GM19468 (cell line): Measurements from ENCODE around the gene MBD3L2B.
"Not testable (repeated sequence)": the region's sequence is repeated elsewhere in the genome, so short reads cannot be mapped to it uniquely, and the experiment has no call there.

Source experiments
- ATAC-seq: cut with Tn5 transposase; IDR thresholded peaks from one replicate; pipeline ENCODE4 v1.9.1; 2021; ENCODE audit warnings: mild to moderate bottlenecking, moderate library complexity, moderate number of reproducible peaks; ENCODE audit not compliant: unreplicated experiment; ENCODE audit errors: extremely low read depth

MBD3L2B gene

GRCh38 chr19:7021331-7021730 lies at the start of gene MBD3L2B:
TSS of gene MBD3L2B (minus strand) at chr19:7021431. CDS start at chr19:7021397, 34 bp downstream.
- ATAC-seq = not testable (repeated sequence)

- ATAC-seq = no peak
Observed at GRCh38 chr19:7069904-7070226, 48.6 kb upstream of the MBD3L2B start.

- peak; percentile 65 for ATAC-seq
Observed at GRCh38 chr19:7069042-7069903, 48.0 kb upstream of the MBD3L2B start, which contains the start of gene ZNF557. TSS of gene ZNF557 (plus strand) at chr19:7069703. CDS start at chr19:7075075, 5,372 bp downstream.

- ATAC-seq = no peak
Observed at GRCh38 chr19:7068599-7068998, 47.4 kb upstream of the MBD3L2B start.

GRCh38 chr19:7067716-7068115 lies 46.5 kb upstream of the MBD3L2B start:
- no peak for ATAC-seq

- ATAC-seq = not testable (repeated sequence)
Observed at GRCh38 chr19:7067122-7067521, 45.9 kb upstream of the MBD3L2B start.

GRCh38 chr19:7063764-7064418 lies 42.7 kb upstream of the MBD3L2B start:
- no peak for ATAC-seq

- ATAC-seq = no peak
Observed at GRCh38 chr19:7063339-7063738, 42.1 kb upstream of the MBD3L2B start.

- ATAC-seq = not testable (repeated sequence)
Observed at GRCh38 chr19:7059977-7060376, 38.7 kb upstream of the MBD3L2B start.

GRCh38 chr19:7058576-7058975 lies 37.3 kb upstream of the MBD3L2B start, which contains the start of gene MBD3L3:
TSS of gene MBD3L3 (minus strand) at chr19:7058676. CDS start at chr19:7058605, 71 bp downstream.
- ATAC-seq = not testable (repeated sequence)

- ATAC-seq = not testable (repeated sequence)
Observed at GRCh38 chr19:7056371-7056770, 35.1 kb upstream of the MBD3L2B start.

GRCh38 chr19:7055679-7056078 lies 34.4 kb upstream of the MBD3L2B start:
- not testable (repeated sequence) for ATAC-seq

- not testable (repeated sequence) for ATAC-seq
Observed at GRCh38 chr19:7054635-7055368, 33.6 kb upstream of the MBD3L2B start.

- not testable (repeated sequence) for ATAC-seq
Observed at GRCh38 chr19:7052896-7053295, 31.7 kb upstream of the MBD3L2B start.

- not testable (repeated sequence) for ATAC-seq
Observed at GRCh38 chr19:7051421-7051820, 30.2 kb upstream of the MBD3L2B start.

GRCh38 chr19:7049021-7049420 lies 27.8 kb upstream of the MBD3L2B start, which contains the start of gene MBD3L2:
TSS of gene MBD3L2 (plus strand) at chr19:7049321. CDS start at chr19:7049374, 53 bp downstream.
- ATAC-seq = not testable (repeated sequence)

- ATAC-seq = not testable (repeated sequence)
Observed at GRCh38 chr19:7041563-7041962, 20.3 kb upstream of the MBD3L2B start.

- ATAC-seq = not testable (repeated sequence)
Observed at GRCh38 chr19:7040079-7040478, 18.8 kb upstream of the MBD3L2B start, which contains the start of gene MBD3L4. TSS of gene MBD3L4 (minus strand) at chr19:7040179. CDS start at chr19:7040144, 35 bp downstream.

GRCh38 chr19:7030278-7030677 lies 9.0 kb upstream of the MBD3L2B start, which contains the start of gene MBD3L5:
TSS of gene MBD3L5 (plus strand) at chr19:7030578. CDS start at chr19:7030612, 34 bp downstream.
- ATAC-seq = not testable (repeated sequence)

- not testable (repeated sequence) for ATAC-seq
Observed at GRCh38 chr19:7028790-7029189, 7.6 kb upstream of the MBD3L2B start.
